Heart left ventricle (tissue), 16 donors: ENCODE measurements around the gene CARD14. TPM values are rescaled to one million over a fixed set of nuclear protein-coding genes. Genes with fewer than 3 reads are reported as not detected.

Experiments
- ATAC-seq, 4 donors: fragments of 200-7000 bp; cut with Tn5 transposase; one replicate each; pipeline ENCODE4 v1.9.1; 2020 to 2022; ENCODE audit warnings: moderate library complexity in 4 of 4, mild to moderate bottlenecking in 3 of 4, moderate number of reproducible peaks in 1 of 4
- DNase-seq, 5 donors: peaks; one replicate each; pipeline ENCODE4 v3.0.0-alpha.2; 2020
- H3K27ac ChIP-seq, 12 donors: fragments of 200-600 bp; sonication (generic) in 4 of 12; one replicate each; pipeline versions ENCODE4 v1.5.0 to v1.8.0; 2016 to 2022; ENCODE audit warnings: mild to moderate bottlenecking in 2 of 12
- H3K27me3 ChIP-seq, 9 donors: fragments of 200-600 bp; sonication (generic) in 2 of 9; one replicate each; pipeline versions ENCODE4 v1.5.1 to v1.8.0; 2016 to 2022; ENCODE audit warnings: mild to moderate bottlenecking in 3 of 9
- H3K36me3 ChIP-seq, 9 donors: fragments of 200-600 bp; sonication (generic) in 2 of 9; one replicate each; pipeline versions ENCODE4 v1.5.0 to v1.8.0; 2018 to 2022; ENCODE audit warnings: mild to moderate bottlenecking in 2 of 9
- H3K4me1 ChIP-seq, 12 donors: fragments of 200-600 bp; sonication (generic) in 4 of 12; one replicate each; pipeline versions ENCODE4 v1.5.0 to v1.8.0; 2016 to 2022; ENCODE audit warnings: mild to moderate bottlenecking in 3 of 12
- H3K4me3 ChIP-seq, 12 donors: fragments of 200-600 bp; sonication (generic) in 4 of 12; one replicate each; pipeline versions ENCODE4 v1.5.0 to v1.8.0; 2017 to 2022; ENCODE audit warnings: mild to moderate bottlenecking in 9 of 12, moderate library complexity in 4 of 12
- H3K9me3 ChIP-seq, 12 donors: fragments of 200-600 bp; sonication (generic) in 4 of 12; one replicate each; pipeline versions ENCODE4 v1.5.0 to v1.8.0; 2016 to 2022; ENCODE audit warnings: mild to moderate bottlenecking in 1 of 12
- CTCF ChIP-seq, 12 donors: fragments of 200-600 bp; sonication (generic) in 4 of 12; IDR thresholded peaks; one replicate each; pipeline versions ENCODE4 v1.5.0 to v1.8.0; 2018 to 2022; ENCODE audit warnings: antibody characterized with exemption in 12 of 12, mild to moderate bottlenecking in 5 of 12
- POLR2A ChIP-seq, 2 donors: fragments of 450-650 bp; IDR thresholded peaks; one replicate each; pipeline ENCODE4 v1.6.1; 2017; ENCODE audit warnings: antibody characterized with exemption in 2 of 2, mild to moderate bottlenecking in 2 of 2, moderate library complexity in 2 of 2
- WGBS, 4 donors: extraction: QIAGEN DNeasy Blood & Tissue Kit in 2 of 4; methylation state at CpG; one replicate each; pipeline versions ENCODE4 v1.1.5 to v1.1.7; 2013 to 2018; 5-methylcytosine and 5-hydroxymethylcytosine counted together
- intact Hi-C, 10 donors: fragments of 100-400 bp; cut with DNase I; formaldehyde crosslinking; loops; one replicate each; pipeline versions ENCODE4 v1.11.1 to v1.14.2; 2022
- polyA plus RNA-seq, 2 donors: library from polyadenylated mRNA; stranded (reverse); fragments of 200-250 nt; gene quantifications; one replicate each; pipeline ENCODE4 v1.2.3, GENCODE V29; 2013
- total RNA-seq, 9 donors: library from RNA; depleted of rRNA in 2 of 9; stranded (reverse); fragments of >200 nt in 2 of 9; fragmentation: NEBNext Ultra II Directional in 3 of 9; extraction: Animal tissue kit (Norgen Biotek cat#: 25700) in 3 of 9; gene quantifications; one replicate each; pipeline versions ENCODE4 v1.1.0 to v1.2.4, GENCODE V29; 2016 to 2023
- donor health status: ischemic (EF 13 %, LVEDD 7.1; RV severe dilation, severe dysfunction).
- donor health status: healthy with polysubstance abuse.
- donor health status: DM: no; HTN: yes; CAD: no.
- donor health status: DM: no; HTN: no; CAD: no.
- donor health status: ischemic (EF 25% LVEDD 6.9; RV normal size, moderate dysfunction).
- donor health status: ischemic (EF 25% LVEDD 5.7; RV mildly dilated, moderate dysfunction).
- donor health status: healthy.
- donor health status: DM: yes; HTN: yes; CAD: no.
- donor health status: ischemic (EF 35%, LVEDD 5.7; RV mildly dilated, moderate dysfunction).
- donor health status: nonischemic (EF 11% LVEDD 7.7; RV severe dilation, severe dysfunction).
- donor health status: DM: yes; HTN: yes; CAD: no.
- donor health status: PGD.
- donor health status: ischemic (EF 29% LVEDD 5.4; RV normal size, mild dysfunction).
- donor health status: nonischemic (EF 23%, LVEDD 6.1; RV moderate dilation, normal function).

CARD14 gene
- total and polyA plus RNA-seq, 11 donors, result 0.11 to 0.44 (median 0.19) TPM; not detected in 5

GRCh38 chr17:80130992-80131391, 38.8 kb upstream of the CARD14 start:
- no peak for DNase-seq
- Histone ChIP-seq H3K4me3 (no peak overlapping the region), H3K9me3 (no peaks in the 10 kb centered on the region), H3K36me3 (peaks cover 0 to 35% (median 29%) of the 10 kb centered on the region in 9 donors), H3K27ac (no peak overlapping the region), H3K4me1 (no peaks in the 10 kb centered on the region), H3K27me3 (no peaks in the 10 kb centered on the region)
- intact Hi-C loops, result no loop called here
- TF ChIP-seq POLR2A (IDR thresholded peaks at IDR 0.05), result no peak
- TF ChIP-seq CTCF (IDR thresholded peaks at IDR 0.05), result no peak
- ATAC-seq, result no peak
- WGBS, 4 donors, result 89 to 96% (median 90%) methylated on average over 3 of the region's 3 CpGs

GRCh38 chr17:80132906-80133625, 36.8 kb upstream of the CARD14 start:
- DNase-seq (no peak), ATAC-seq (no peak)
- H3K36me3 ChIP-seq, result peaks cover 6 to 55% (median 50%) of the 10 kb centered on the region in 9 donors
- intact Hi-C loops, result no loop called here
- no peak for TF ChIP-seq POLR2A (IDR thresholded peaks at IDR 0.05)
- no peak for TF ChIP-seq CTCF (IDR thresholded peaks at IDR 0.05)
- H3K27ac ChIP-seq, result no peak overlapping the region
- no peaks in the 10 kb centered on the region for H3K9me3 ChIP-seq
- no peaks in the 10 kb centered on the region for H3K4me1 ChIP-seq
- WGBS, 4 donors, result 83 to 93% (median 88%) methylated on average over 5 of the region's 5 CpGs
- no peaks in the 10 kb centered on the region for H3K27me3 ChIP-seq
- no peak overlapping the region for H3K4me3 ChIP-seq

DNA sequence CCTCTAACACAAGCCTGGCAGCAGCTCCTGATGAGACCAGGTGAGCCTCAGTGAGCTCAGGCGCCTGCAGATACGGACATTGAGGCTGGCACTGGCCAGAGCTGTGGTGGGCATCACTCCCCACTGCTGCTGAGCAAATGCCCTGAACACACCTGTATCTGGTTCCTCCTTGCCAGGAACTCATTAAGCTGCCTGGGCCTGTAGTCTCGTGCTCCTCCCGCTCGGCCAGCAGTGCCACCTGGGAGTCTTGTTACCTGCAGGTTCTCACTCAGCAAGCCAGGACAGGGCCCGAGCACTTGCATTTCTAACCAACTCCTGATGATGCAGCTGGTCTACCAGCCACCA, 36.2 kb upstream of the CARD14 start:
- WGBS, 4 donors, result 94 to 96% (median 95%) methylated on average over 6 of the region's 6 CpGs
- DNase-seq (no peak), ATAC-seq (no peak)
- TF ChIP-seq CTCF (IDR thresholded peaks at IDR 0.05), result no peak
- no peak for TF ChIP-seq POLR2A (IDR thresholded peaks at IDR 0.05)
- Histone ChIP-seq H3K4me1 (no peaks in the 10 kb centered on the region), H3K4me3 (no peak overlapping the region), H3K36me3 (peaks cover 6 to 61% (median 55%) of the 10 kb centered on the region in 9 donors), H3K27me3 (no peaks in the 10 kb centered on the region), H3K27ac (no peak overlapping the region), H3K9me3 (no peaks in the 10 kb centered on the region)
- intact Hi-C loops, result no loop called here

DNA sequence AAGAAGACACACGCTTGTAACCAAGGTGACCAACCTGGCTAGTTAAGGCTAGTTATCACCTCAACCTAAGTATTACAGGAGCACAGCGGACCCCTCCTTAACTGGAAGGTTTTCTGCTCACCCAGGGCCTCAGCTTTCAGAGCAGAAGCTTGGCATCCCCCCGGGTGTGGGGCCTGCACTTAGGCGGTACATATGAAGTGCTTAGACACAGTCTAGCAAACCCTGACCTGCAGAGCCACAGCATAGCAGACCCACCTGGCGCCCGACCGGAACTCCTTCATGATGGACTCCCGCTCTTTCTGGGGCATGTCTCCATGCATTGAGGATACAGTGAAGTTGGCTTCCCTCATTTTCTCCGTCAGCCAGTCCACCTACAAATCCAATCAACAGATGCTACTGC, 32.7 kb upstream of the CARD14 start:
- Histone ChIP-seq H3K9me3 (no peaks in the 10 kb centered on the region), H3K36me3 (peaks cover 6 to 96% (median 90%) of the 10 kb centered on the region in 9 donors), H3K4me1 (no peaks in the 10 kb centered on the region), H3K27me3 (no peaks in the 10 kb centered on the region), H3K4me3 (no peak overlapping the region), H3K27ac (no peak overlapping the region)
- intact Hi-C loops, result no loop called here
- TF ChIP-seq POLR2A (IDR thresholded peaks at IDR 0.05) (no peak), CTCF (IDR thresholded peaks at IDR 0.05) (no peak)
- DNase-seq (no peak), ATAC-seq (no peak)
- WGBS, 4 donors, result 95 to 99% (median 96%) methylated on average over 9 of the region's 9 CpGs
